NT2/D1 (cell line): Measurements from ENCODE around the gene DUSP16.
"Not testable (repeated sequence)": the region's sequence is repeated elsewhere in the genome, so short reads cannot be mapped to it uniquely, and the experiment has no call there.

ENCODE experiments used
- DNase-seq: peaks from one replicate; pipeline ENCODE4 v3.0.0-alpha.2; 2011; ENCODE audit warnings: low read depth, low spot score
- H3K27me3 ChIP-seq: 2 replicates; pipeline ENCODE4 v1.6.0; 2011; ENCODE audit warnings: mild to moderate bottlenecking; ENCODE audit not compliant: insufficient read length, insufficient read depth
- H3K36me3 ChIP-seq: 2 replicates; pipeline ENCODE4 v1.6.1; 2011; ENCODE audit warnings: mild to moderate bottlenecking, low read length, mixed read lengths; ENCODE audit not compliant: insufficient read depth, insufficient read length
- H3K4me1 ChIP-seq: 2 replicates; pipeline ENCODE4 v1.5.1; 2011; ENCODE audit not compliant: insufficient read depth, insufficient read length
- H3K4me3 ChIP-seq: 2 replicates; pipeline ENCODE4 v1.5.1; 2011; ENCODE audit warnings: low read depth; ENCODE audit not compliant: insufficient read length
- H3K9ac ChIP-seq: 2 replicates; pipeline ENCODE4 v1.6.0; 2011; ENCODE audit warnings: low read depth; ENCODE audit not compliant: insufficient read length
- H3K9me3 ChIP-seq: 2 replicates; pipeline ENCODE4 v1.5.1; 2011; ENCODE audit warnings: mild to moderate bottlenecking, low read length; ENCODE audit not compliant: insufficient read depth
- SUZ12 ChIP-seq: IDR thresholded peaks from 2 replicates; pipeline ENCODE4 v1.6.1; 2011; ENCODE audit not compliant: insufficient read length, insufficient read depth; ENCODE audit errors: extremely low read depth
- YY1 ChIP-seq: IDR thresholded peaks from 2 replicates; pipeline ENCODE4 v1.6.1; 2011; ENCODE audit not compliant: insufficient read length, insufficient read depth
- ZNF274 ChIP-seq: IDR thresholded peaks from 2 replicates; pipeline ENCODE4 v1.6.1; 2011; ENCODE audit warnings: mild to moderate bottlenecking, low read depth, low read length

The DUSP16 gene

GRCh38 chr12:12527820-12528296, 34.8 kb downstream of the DUSP16 start:
- no peak overlapping the region for H3K9ac ChIP-seq
- no peak overlapping the region for H3K4me3 ChIP-seq
- TF ChIP-seq YY1 (no peak), SUZ12 (no peak), ZNF274 (no peak)
- H3K4me1 ChIP-seq: peaks cover 7% of the 10 kb centered on the region
- H3K36me3 ChIP-seq: no peaks in the 10 kb centered on the region
- no peaks in the 10 kb centered on the region for H3K9me3 ChIP-seq
- H3K27me3 ChIP-seq: no peaks in the 10 kb centered on the region
- DNase-seq: no peak

GRCh38 chr12:12524128-12524527, 38.5 kb downstream of the DUSP16 start:
- TF ChIP-seq ZNF274 (no peak), YY1 (no peak), SUZ12 (no peak)
- no peaks in the 10 kb centered on the region for H3K9me3 ChIP-seq
- H3K9ac ChIP-seq: no peak overlapping the region
- H3K36me3 ChIP-seq: peaks cover 16% of the 10 kb centered on the region
- H3K27me3 ChIP-seq: no peaks in the 10 kb centered on the region
- DNase-seq: no peak
- H3K4me1 ChIP-seq: peaks cover 7% of the 10 kb centered on the region
- no peak overlapping the region for H3K4me3 ChIP-seq

GRCh38 chr12:12523229-12523628, 39.4 kb downstream of the DUSP16 start:
- H3K9me3 ChIP-seq: no peaks in the 10 kb centered on the region
- H3K27me3 ChIP-seq: no peaks in the 10 kb centered on the region

GRCh38 chr12:12522657-12523056, 40.0 kb downstream of the DUSP16 start:
- not testable (repeated sequence) for H3K4me3 ChIP-seq, H3K9ac ChIP-seq, H3K27me3 ChIP-seq, H3K4me1 ChIP-seq, H3K9me3 ChIP-seq, DNase-seq
- H3K36me3 ChIP-seq: peaks cover 26% of the 10 kb centered on the region

More at GRCh38 chr12:12523229-12523628, 39.4 kb downstream of the DUSP16 start:
- DNase-seq: no peak
- Histone ChIP-seq H3K9ac (no peak overlapping the region), H3K36me3 (peaks cover 21% of the 10 kb centered on the region), H3K4me3 (no peak overlapping the region), H3K4me1 (peaks cover 7% of the 10 kb centered on the region)
- TF ChIP-seq ZNF274: no peak
- no peak for TF ChIP-seq YY1
- no peak for TF ChIP-seq SUZ12

- H3K9ac ChIP-seq: no peak overlapping the region
Observed at GRCh38 chr12:12521888-12522287, 40.8 kb downstream of the DUSP16 start.

GRCh38 chr12:12521044-12521485, 41.6 kb downstream of the DUSP16 start:
- no peak for TF ChIP-seq ZNF274
- Histone ChIP-seq H3K9me3 (no peaks in the 10 kb centered on the region), H3K4me3 (no peak overlapping the region), H3K4me1 (no peaks in the 10 kb centered on the region), H3K27me3 (no peaks in the 10 kb centered on the region), H3K9ac (no peak overlapping the region), H3K36me3 (peaks cover 41% of the 10 kb centered on the region)
- no peak for DNase-seq

More at GRCh38 chr12:12521888-12522287, 40.8 kb downstream of the DUSP16 start:
- peaks cover 34% of the 10 kb centered on the region for H3K36me3 ChIP-seq
- no peak for TF ChIP-seq YY1
- TF ChIP-seq SUZ12: no peak
- TF ChIP-seq ZNF274: no peak
- no peaks in the 10 kb centered on the region for H3K4me1 ChIP-seq
- H3K9me3 ChIP-seq: no peaks in the 10 kb centered on the region
- DNase-seq: no peak
- H3K27me3 ChIP-seq: no peaks in the 10 kb centered on the region
- H3K4me3 ChIP-seq: no peak overlapping the region

- H3K36me3 ChIP-seq: peaks cover 43% of the 10 kb centered on the region
- no peaks in the 10 kb centered on the region for H3K9me3 ChIP-seq
- no peaks in the 10 kb centered on the region for H3K4me1 ChIP-seq
- TF ChIP-seq ZNF274 (no peak), SUZ12 (no peak), YY1 (no peak)
- no peak for DNase-seq
- no peak overlapping the region for H3K4me3 ChIP-seq
- no peaks in the 10 kb centered on the region for H3K27me3 ChIP-seq
- no peak overlapping the region for H3K9ac ChIP-seq
Observed at GRCh38 chr12:12520273-12520672, 42.4 kb downstream of the DUSP16 start.

GRCh38 chr12:12519354-12519998, 43.2 kb downstream of the DUSP16 start:
- Histone ChIP-seq H3K36me3 (peaks cover 48% of the 10 kb centered on the region), H3K9ac (no peak overlapping the region), H3K4me1 (no peaks in the 10 kb centered on the region), H3K27me3 (no peaks in the 10 kb centered on the region), H3K9me3 (no peaks in the 10 kb centered on the region), H3K4me3 (no peak overlapping the region)
- no peak for DNase-seq
- TF ChIP-seq SUZ12 (no peak), ZNF274 (no peak), YY1 (no peak)
